ENCODE measurements around the gene ZCRB1. TPM values are rescaled to one million over a fixed set of nuclear protein-coding genes. Genes with fewer than 3 reads are reported as not detected.

ZCRB1 gene
- total RNA-seq, 1 donor from 2014 or later: 57.5 TPM

DNA sequence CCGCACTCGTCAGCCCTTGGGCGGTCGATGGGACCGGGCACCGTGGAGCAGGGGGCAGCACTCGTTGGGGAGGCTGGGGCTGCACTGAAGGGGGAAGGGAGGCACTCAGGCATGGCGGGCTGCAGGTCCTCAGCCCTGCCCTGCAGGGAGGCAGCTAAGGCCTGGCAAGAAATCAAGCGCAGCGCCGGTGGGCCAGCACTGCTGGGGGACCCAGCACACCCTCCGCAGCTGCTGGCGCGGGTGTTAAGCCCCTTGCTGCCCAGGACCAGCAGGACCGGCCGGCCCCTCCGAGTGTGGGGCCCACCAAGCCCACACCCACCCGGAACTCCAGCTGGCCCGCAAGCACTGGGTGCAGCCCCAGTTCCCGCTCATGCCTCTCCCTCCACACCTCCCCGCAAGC is 52.2 kb downstream of the ZCRB1 start:
- no peak overlapping the region for H3K4me3 Mint-ChIP-seq (ENCODE audit: unreplicated experiment)
- no peak for DNase-seq (ENCODE audit: low spot score)
- H3K9me3 Mint-ChIP-seq (ENCODE audit: low read depth): peaks cover 6% of the 10 kb centered on the region
- no peak overlapping the region for H3K27ac Mint-ChIP-seq (ENCODE audit: unreplicated experiment)
- TF ChIP-seq CTCF (IDR thresholded peaks at IDR 0.05): no peak
- no peaks in the 10 kb centered on the region for H3K36me3 Mint-ChIP-seq (ENCODE audit: low read depth)
- H3K4me1 Mint-ChIP-seq (ENCODE audit: low read depth): no peaks in the 10 kb centered on the region
- peaks cover 5% of the 10 kb centered on the region for H3K27me3 Mint-ChIP-seq (ENCODE audit: low read depth)

GRCh38 chr12:42270596-42270995 is 55.3 kb downstream of the ZCRB1 start:
- H3K36me3 Mint-ChIP-seq (ENCODE audit: low read depth): no peaks in the 10 kb centered on the region
- peaks cover 6% of the 10 kb centered on the region for H3K9me3 Mint-ChIP-seq (ENCODE audit: low read depth)
- H3K27ac Mint-ChIP-seq (ENCODE audit: unreplicated experiment): no peak overlapping the region
- H3K27me3 Mint-ChIP-seq (ENCODE audit: low read depth): peaks cover 2% of the 10 kb centered on the region
- no peaks in the 10 kb centered on the region for H3K4me1 Mint-ChIP-seq (ENCODE audit: low read depth)
- DNase-seq (ENCODE audit: low spot score): no peak
- H3K4me3 Mint-ChIP-seq (ENCODE audit: unreplicated experiment): no peak overlapping the region
- TF ChIP-seq CTCF (IDR thresholded peaks at IDR 0.05): no peak

- no peak overlapping the region for H3K27ac Mint-ChIP-seq (ENCODE audit: unreplicated experiment)
- no peak for TF ChIP-seq CTCF (IDR thresholded peaks at IDR 0.05)
- no peaks in the 10 kb centered on the region for H3K36me3 Mint-ChIP-seq (ENCODE audit: low read depth)
- peaks cover under 1% of the 10 kb centered on the region for H3K4me1 Mint-ChIP-seq (ENCODE audit: low read depth)
- H3K27me3 Mint-ChIP-seq (ENCODE audit: low read depth): peaks cover 2% of the 10 kb centered on the region
- H3K9me3 Mint-ChIP-seq (ENCODE audit: low read depth): peaks cover under 1% of the 10 kb centered on the region
- H3K4me3 Mint-ChIP-seq (ENCODE audit: unreplicated experiment): no peak overlapping the region
- no peak for DNase-seq (ENCODE audit: low spot score)
These were observed 58.3 kb downstream of the ZCRB1 start for GRCh38 chr12:42267413-42268190.

- H3K27ac Mint-ChIP-seq (ENCODE audit: unreplicated experiment): no peak overlapping the region
These were observed 59.2 kb downstream of the ZCRB1 start for GRCh38 chr12:42266579-42267230.

More at GRCh38 chr12:42266579-42267230, 59.2 kb downstream of the ZCRB1 start:
- no peak for DNase-seq (ENCODE audit: low spot score)
- TF ChIP-seq CTCF (IDR thresholded peaks at IDR 0.05): no peak
- Mint-ChIP-seq H3K4me3 (ENCODE audit: unreplicated experiment) (no peak overlapping the region), H3K27me3 (ENCODE audit: low read depth) (peaks cover under 1% of the 10 kb centered on the region), H3K4me1 (ENCODE audit: low read depth) (peaks cover 10% of the 10 kb centered on the region), H3K36me3 (ENCODE audit: low read depth) (no peaks in the 10 kb centered on the region), H3K9me3 (ENCODE audit: low read depth) (no peaks in the 10 kb centered on the region)

Data from chondrocyte (in vitro differentiated cells).